H1 (cell line): ENCODE results near the gene MCF2L. TPM values are rescaled to one million over a fixed set of nuclear protein-coding genes. Genes with fewer than 3 reads are reported as not detected.

ENCODE experiments used
- CTCF ChIA-PET: fragments of 300-600 bp; sonication (Branson Sonifier 250); formaldehyde crosslinking; loops from one replicate; lab custom pipeline; 2021; ENCODE audit not compliant: partially characterized antibody; lab: Charles Lee
- POLR2A ChIA-PET: fragments of 300-600 bp; sonication (Branson Sonifier 250); formaldehyde crosslinking; loops from one replicate; lab custom pipeline; 2021; ENCODE audit warnings: inconsistent platforms; ENCODE audit not compliant: partially characterized antibody; lab: Charles Lee
- DNase-seq, 2 experiments: peaks; one replicate each; pipeline versions ENCODE4 v3.0.0 to v3.0.0-alpha.2; 2010 to 2022; ENCODE audit warnings: low spot score in 2 of 2, low read depth in 1 of 2, mixed read lengths in 1 of 2
- FAIRE-seq: peaks from 2 replicates; lab custom pipeline; 2011; peaks lifted over from hg19 to GRCh38; lab: Jason Lieb, UNC
- H2AFZ ChIP-seq: 2 replicates; pipeline ENCODE4 v1.8.1; 2012; ENCODE audit warnings: low read length, inconsistent platforms
- H2AK5ac ChIP-seq: 2 replicates; pipeline ENCODE4 v1.6.1; 2013; ENCODE audit warnings: low read depth, low read length
- H2BK120ac ChIP-seq: replicated peaks from 2 replicates; pipeline ENCODE3; 2013; ENCODE audit warnings: low read depth, low read length, inconsistent platforms
- H2BK12ac ChIP-seq: 2 replicates; pipeline ENCODE4 v1.6.1; 2013; ENCODE audit warnings: low read depth, low read length
- H2BK15ac ChIP-seq: 2 replicates; pipeline ENCODE4 v1.6.1; 2013; ENCODE audit warnings: low read length
- H2BK20ac ChIP-seq: 2 replicates; pipeline ENCODE4 v1.6.1; 2013; ENCODE audit warnings: low read length
- H2BK5ac ChIP-seq: 2 replicates; pipeline ENCODE4 v1.6.1; 2013; ENCODE audit warnings: low read depth, low read length
- H3K14ac ChIP-seq: 2 replicates; pipeline ENCODE4 v1.6.1; 2013; ENCODE audit warnings: inconsistent platforms; ENCODE audit not compliant: insufficient read length
- H3K18ac ChIP-seq: 2 replicates; pipeline ENCODE4 v1.6.1; 2013; ENCODE audit warnings: low read length; ENCODE audit errors: extremely low read depth
- H3K23ac ChIP-seq: 2 replicates; pipeline ENCODE4 v1.6.1; 2013; ENCODE audit warnings: inconsistent platforms; ENCODE audit not compliant: insufficient read length
- H3K23me2 ChIP-seq: 2 replicates; pipeline ENCODE4 v1.6.1; 2013; ENCODE audit warnings: low read depth, low read length
- H3K27ac ChIP-seq: 2 replicates; pipeline ENCODE4 v1.6.1; 2011; ENCODE audit warnings: low read depth, low read length, inconsistent platforms
- H3K27me3 ChIP-seq, 4 experiments: replicated peaks in 1 of 4; 1 replicate in 1 of 4; 2 replicates in 3 of 4; pipeline versions ENCODE4 v1.6.1 to v1.8.1; 2011 to 2013; ENCODE audit warnings: low read length in 3 of 4, mild to moderate bottlenecking in 3 of 4, inconsistent platforms in 2 of 4, mixed read lengths in 2 of 4, moderate library complexity in 1 of 4; ENCODE audit not compliant: control insufficient read depth in 3 of 4, insufficient read depth in 3 of 4; ENCODE audit errors: extremely low read depth in 1 of 4
- H3K36me3 ChIP-seq, 4 experiments: 2 replicates each; pipeline versions ENCODE4 v1.6.1 to v1.8.1; 2011 to 2013; ENCODE audit warnings: mild to moderate bottlenecking in 4 of 4, low read length in 3 of 4, moderate library complexity in 2 of 4, control low read depth in 1 of 4, inconsistent platforms in 1 of 4; ENCODE audit not compliant: insufficient read depth in 4 of 4, control insufficient read depth in 2 of 4
- H3K4ac ChIP-seq: replicated peaks from 2 replicates; pipeline ENCODE3; 2013; ENCODE audit warnings: low read length, low read depth, mixed read lengths, inconsistent platforms; ENCODE audit not compliant: insufficient read length
- H3K4me1 ChIP-seq, 4 experiments: replicated peaks in 1 of 4; 1 replicate in 1 of 4; 2 replicates in 3 of 4; pipeline versions ENCODE4 v1.6.1 to v1.8.1; 2011 to 2013; ENCODE audit warnings: low read length in 3 of 4, inconsistent platforms in 2 of 4, mixed read lengths in 1 of 4; ENCODE audit not compliant: insufficient read depth in 4 of 4, control insufficient read depth in 3 of 4
- H3K4me2 ChIP-seq, 2 experiments: 2 replicates each; pipeline versions ENCODE4 v1.6.1 to v1.8.1; 2011 to 2013; ENCODE audit warnings: low read depth in 2 of 2, low read length in 2 of 2, control low read depth in 1 of 2, inconsistent platforms in 1 of 2, mild to moderate bottlenecking in 1 of 2; ENCODE audit not compliant: insufficient read depth in 1 of 2
- H3K4me3 ChIP-seq, 4 experiments: fragments of 200-600, 300-600 bp in 1 of 4; sonication (generic), shearing (Covaris generic), sonication (Bioruptor Twin) in 1 of 4; 2 replicates each; pipeline versions ENCODE4 v1.5.1 to v1.8.1; 2011 to 2016; ENCODE audit warnings: low read length in 4 of 4, low read depth in 3 of 4, control low read depth in 2 of 4, inconsistent platforms in 2 of 4, mild to moderate bottlenecking in 2 of 4, mixed read lengths in 1 of 4, moderate library complexity in 1 of 4; ENCODE audit not compliant: insufficient read depth in 2 of 4; ENCODE audit errors: extremely low read depth in 1 of 4
- H3K56ac ChIP-seq: replicated peaks from 2 replicates; pipeline ENCODE3; 2013; ENCODE audit warnings: low read depth, mild to moderate bottlenecking, mixed read lengths, low read length, inconsistent platforms; ENCODE audit not compliant: insufficient read length
- H3K79me1 ChIP-seq: 2 replicates; pipeline ENCODE4 v1.6.1; 2013; ENCODE audit warnings: low read depth, low read length, control low read depth
- H3K79me2 ChIP-seq, 2 experiments: 2 replicates each; pipeline versions ENCODE4 v1.6.1 to v1.8.1; 2012 to 2013; ENCODE audit warnings: low read length in 2 of 2, mild to moderate bottlenecking in 2 of 2, inconsistent platforms in 1 of 2; ENCODE audit not compliant: insufficient read depth in 2 of 2, control insufficient read depth in 1 of 2
- H3K9ac ChIP-seq, 4 experiments: replicated peaks in 1 of 4; 1 replicate in 1 of 4; 2 replicates in 3 of 4; pipeline versions ENCODE4 v1.6.1 to v1.8.1; 2011 to 2013; ENCODE audit warnings: low read depth in 3 of 4, low read length in 3 of 4, control low read depth in 2 of 4, mild to moderate bottlenecking in 2 of 4, moderate library complexity in 2 of 4, inconsistent platforms in 1 of 4; ENCODE audit errors: extremely low read depth in 1 of 4
- H3K9me3 ChIP-seq, 2 experiments: 2 replicates each; pipeline versions ENCODE4 v1.6.1 to v1.8.1; 2012 to 2013; ENCODE audit warnings: mild to moderate bottlenecking in 2 of 2, moderate library complexity in 2 of 2, control low read depth in 1 of 2, inconsistent platforms in 1 of 2, low read depth in 1 of 2, low read length in 1 of 2, mixed read lengths in 1 of 2; ENCODE audit not compliant: insufficient read depth in 2 of 2
- H4K20me1 ChIP-seq, 2 experiments: replicated peaks in 1 of 2; 2 replicates each; pipeline versions ENCODE3 to v1.8.1; 2011 to 2013; ENCODE audit warnings: inconsistent platforms in 2 of 2, low read length in 2 of 2, mild to moderate bottlenecking in 1 of 2; ENCODE audit not compliant: insufficient read depth in 2 of 2, control insufficient read depth in 1 of 2
- H4K5ac ChIP-seq: 2 replicates; pipeline ENCODE4 v1.6.1; 2013; ENCODE audit warnings: low read length, low read depth, mixed read lengths, inconsistent platforms; ENCODE audit not compliant: insufficient read length
- H4K8ac ChIP-seq: 2 replicates; pipeline ENCODE4 v1.8.0; 2013; ENCODE audit warnings: mild to moderate bottlenecking, moderate library complexity, low read length, inconsistent platforms; ENCODE audit not compliant: insufficient read depth; ENCODE audit errors: extremely low read depth
- H4K91ac ChIP-seq: replicated peaks from 2 replicates; pipeline ENCODE3; 2013; ENCODE audit warnings: low read length, mixed read lengths, inconsistent platforms; ENCODE audit not compliant: insufficient read length
- CTBP2 ChIP-seq: IDR thresholded peaks from 2 replicates; pipeline ENCODE4 v1.7.0; 2011; ENCODE audit warnings: borderline replicate concordance, mild to moderate bottlenecking, moderate library complexity, mixed read lengths, low read length; ENCODE audit not compliant: insufficient read depth, insufficient read length
- EGR1 ChIP-seq: IDR thresholded peaks from 2 replicates; pipeline ENCODE4 v1.6.1; 2011; ENCODE audit warnings: low read depth, low read length, borderline replicate concordance
- TEAD4 ChIP-seq: IDR thresholded peaks from 2 replicates; pipeline ENCODE4 v1.6.1; 2012; ENCODE audit warnings: low read depth, low read length, inconsistent platforms, mixed read lengths
- WGBS, 2 experiments: shearing (Covaris generic) in 1 of 2; methylation state at CpG; one replicate each; pipeline versions ENCODE4 v1.1.6 to v1.1.7; 2013 to 2015; ENCODE audit warnings: low lambda C conversion rate in 2 of 2, mixed read lengths in 2 of 2, inconsistent platforms in 1 of 2, low coverage in 1 of 2, missing lambda C conversion rate in 1 of 2; ENCODE audit not compliant: insufficient replicate concordance in 2 of 2, insufficient coverage in 1 of 2, insufficient read length in 1 of 2; ENCODE audit errors: extremely low coverage in 1 of 2, missing lambda C conversion rate in 1 of 2; 5-methylcytosine and 5-hydroxymethylcytosine counted together
- polyA plus RNA-seq, 7 experiments: library from polyadenylated mRNA; depleted of rRNA in 3 of 7; stranded (reverse) in 5 of 7; unstranded in 2 of 7; fragments of >200 nt in 5 of 7; fragments of 200-250 nt in 2 of 7; gene quantifications; 1 replicate in 5 of 7; 2 replicates in 1 of 7; 4 replicates in 1 of 7; pipeline versions ENCODE4 v1.2.1 to v1.2.3, GENCODE V29; 2011 to 2013; ENCODE audit warnings: missing spikeins in 2 of 7, mixed read lengths in 2 of 7
- total RNA-seq: library from RNA; stranded (reverse); fragmentation: NEBNext Ultra II Directional; extraction: Animal tissue kit (Norgen Biotek cat#: 25700); gene quantifications from 2 replicates; pipeline ENCODE4 v1.2.1, GENCODE V29; 2021
- TF ChIP-seq, protein P1 (sequence below): IDR thresholded peaks from 2 replicates; pipeline ENCODE4 v1.6.1; 2012; ENCODE audit warnings: inconsistent platforms

Gene MCF2L
- total and polyA plus RNA-seq, 2 of the 8 experiments (the other 6 are each of a cell fraction or from before 2014, with no cell fraction given) = 10.1 to 24.4 TPM

DNA sequence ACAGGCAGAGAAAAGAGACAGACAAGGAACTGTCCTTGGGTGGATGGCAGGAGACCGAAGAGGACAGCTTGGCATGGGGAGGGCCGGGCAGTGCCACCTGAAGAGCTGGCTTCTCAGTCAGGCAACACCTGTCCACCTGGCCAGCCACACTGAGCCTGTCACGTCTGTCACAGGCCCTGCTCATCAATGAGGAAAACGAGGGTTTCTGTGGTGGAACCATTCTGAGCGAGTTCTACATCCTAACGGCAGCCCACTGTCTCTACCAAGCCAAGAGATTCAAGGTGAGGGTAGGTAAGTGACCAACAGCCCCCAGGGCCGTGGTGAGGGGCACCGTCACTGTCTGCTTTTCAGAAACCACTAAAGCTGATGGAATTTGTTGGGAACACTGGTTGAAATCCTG lies 178.2 kb downstream of the MCF2L start:
- no peaks in the 10 kb centered on the region for H3K36me3 ChIP-seq
- H2BK5ac ChIP-seq = no peak overlapping the region
- H3K4me3 ChIP-seq = no peak overlapping the region
- H3K4ac ChIP-seq = no peak overlapping the region
- no peak overlapping the region for H3K27ac ChIP-seq
- H2AFZ ChIP-seq = no peak overlapping the region
- no peak overlapping the region for H2BK15ac ChIP-seq
- H3K23me2 ChIP-seq = no peaks in the 10 kb centered on the region
- no peak overlapping the region for H3K9ac ChIP-seq
- WGBS, 2 experiments = 91% methylated on average over 8 of the region's 8 CpGs; no CpG with 5 or more reads in 1 of the 2 experiments
- H2BK20ac ChIP-seq = no peak overlapping the region
- no peaks in the 10 kb centered on the region for H3K9me3 ChIP-seq
- H3K18ac ChIP-seq = no peak overlapping the region
- no peak overlapping the region for H3K23ac ChIP-seq
- no peak overlapping the region for H4K91ac ChIP-seq
- H2BK12ac ChIP-seq = no peak overlapping the region
- H4K8ac ChIP-seq = no peak overlapping the region; the same call in 1 of the 2 replicates
- no peak for FAIRE-seq
- no peak overlapping the region for H4K5ac ChIP-seq
- POLR2A ChIA-PET = no interaction called here
- H4K20me1 ChIP-seq = no peaks in the 10 kb centered on the region
- H3K56ac ChIP-seq = no peak overlapping the region
- H3K27me3 ChIP-seq = peaks cover 2 to 8% (median 7%) of the 10 kb centered on the region in 4 experiments; a peak in 6 of 7 replicates
- H3K14ac ChIP-seq = no peak overlapping the region
- no peaks in the 10 kb centered on the region for H3K79me2 ChIP-seq
- no peak for DNase-seq
- H3K4me2 ChIP-seq = no peak overlapping the region
- H3K79me1 ChIP-seq = no peaks in the 10 kb centered on the region
- CTCF ChIA-PET = interaction anchor here (0.9 to 2.9 kb wide), 6 partner anchors 15 to 218 kb away, joined by 3 to 9 read pairs (median 5); no protein-coding TSS in a partner anchor
- H2BK120ac ChIP-seq = no peak overlapping the region
- no peak overlapping the region for H2AK5ac ChIP-seq
- H3K4me1 ChIP-seq = peaks cover 0 to under 1% (median 0%) of the 10 kb centered on the region in 4 experiments; a peak in 2 of 7 replicates
- no peak for TF ChIP-seq CTBP2
- TF ChIP-seq, protein P1, sequence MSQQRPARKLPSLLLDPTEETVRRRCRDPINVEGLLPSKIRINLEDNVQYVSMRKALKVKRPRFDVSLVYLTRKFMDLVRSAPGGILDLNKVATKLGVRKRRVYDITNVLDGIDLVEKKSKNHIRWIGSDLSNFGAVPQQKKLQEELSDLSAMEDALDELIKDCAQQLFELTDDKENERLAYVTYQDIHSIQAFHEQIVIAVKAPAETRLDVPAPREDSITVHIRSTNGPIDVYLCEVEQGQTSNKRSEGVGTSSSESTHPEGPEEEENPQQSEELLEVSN = no peak
- TF ChIP-seq TEAD4 = no peak
- TF ChIP-seq EGR1 = no peak
